ENCODE results near the gene IGSF22. TPM values are rescaled to one million over a fixed set of nuclear protein-coding genes. Genes with fewer than 3 reads are reported as not detected.

Gene IGSF22
- total and polyA plus RNA-seq, 2 of the 8 experiments (the other 6 are each of a cell fraction or from before 2014, with no cell fraction given) = 0.14 TPM; not detected in 1

DNA sequence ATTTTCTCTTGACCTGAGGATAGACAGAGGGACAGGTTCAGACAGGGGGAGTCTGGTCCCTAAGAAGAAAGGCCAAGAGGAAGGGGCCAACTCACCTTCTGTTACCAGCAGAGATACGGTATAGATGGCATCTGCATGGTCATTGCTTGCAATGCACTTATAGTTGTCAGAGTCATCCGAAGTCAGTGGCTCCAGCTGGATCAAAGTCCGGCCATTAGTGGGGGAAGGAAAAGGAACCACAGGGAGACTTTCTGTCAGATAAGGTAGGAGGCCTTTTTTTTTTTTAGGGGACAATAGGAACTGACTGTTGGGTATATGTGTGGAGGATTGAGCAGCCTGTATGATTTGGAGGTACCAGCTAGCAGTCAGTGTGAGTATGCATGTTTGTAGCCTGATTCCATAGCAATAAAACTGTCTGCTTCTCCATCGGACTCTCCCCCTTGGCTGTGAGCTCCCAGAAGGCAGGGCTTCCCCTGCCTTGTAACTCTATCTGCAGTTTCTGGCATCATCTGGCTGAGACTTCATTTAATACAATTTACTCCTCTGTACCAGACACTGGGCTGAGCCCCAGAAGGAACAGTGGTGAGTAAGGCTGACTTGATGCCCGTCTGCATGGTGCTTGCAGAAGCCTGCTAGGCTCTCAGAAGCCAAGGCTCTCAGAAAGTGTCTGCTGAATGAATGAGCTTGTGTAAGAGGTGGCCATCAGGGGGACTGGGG, 5.7 kb downstream of the IGSF22 start:
- Histone ChIP-seq H4K5ac (ENCODE audit: insufficient read length, low read depth, low read length) (no peak overlapping the region), H3K23ac (ENCODE audit: insufficient read length) (no peak overlapping the region), H2BK120ac (replicated peaks; ENCODE audit: low read depth, low read length) (no peak overlapping the region), H3K9ac (replicated peaks in 1 of 4; ENCODE audit: extremely low read depth in 1 of 4, low read depth in 3 of 4, low read length in 3 of 4) (peak overlapping the region in 1 of 4 experiments; percentile 68; a peak in 3 of 7 replicates), H3K79me2 (ENCODE audit: control insufficient read depth in 1 of 2, insufficient read depth in 2 of 2, low read length in 2 of 2) (no peaks in the 10 kb centered on the region), H2BK20ac (ENCODE audit: low read length) (no peak overlapping the region), H3K27ac (ENCODE audit: low read depth, low read length) (no peak overlapping the region), H3K4me3 (ENCODE audit: extremely low read depth in 1 of 4, insufficient read depth in 2 of 4, low read depth in 3 of 4, low read length in 4 of 4) (peak overlapping the region in 2 of 4 experiments; percentile 78 to 86; a peak in 3 of 8 replicates), H3K4me2 (ENCODE audit: insufficient read depth in 1 of 2, low read depth in 2 of 2, low read length in 2 of 2) (peak overlapping the region; percentile 78 to 100), H3K4ac (replicated peaks; ENCODE audit: insufficient read length, low read depth, low read length) (no peak overlapping the region), H3K27me3 (replicated peaks in 1 of 4; ENCODE audit: control insufficient read depth in 3 of 4, extremely low read depth in 1 of 4, insufficient read depth in 3 of 4, low read length in 3 of 4) (peaks cover 0 to 9% (median 4%) of the 10 kb centered on the region in 4 experiments; a peak in 2 of 7 replicates), H2AK5ac (ENCODE audit: low read depth, low read length) (no peak overlapping the region), H3K9me3 (ENCODE audit: insufficient read depth in 2 of 2, low read depth in 1 of 2, low read length in 1 of 2) (no peaks in the 10 kb centered on the region), H2BK12ac (ENCODE audit: low read depth, low read length) (no peak overlapping the region), H4K8ac (ENCODE audit: extremely low read depth, insufficient read depth, low read length) (0 out of 2 replicates have a peak overlapping the region, but pooled peaks have one; percentile 76), H3K14ac (ENCODE audit: insufficient read length) (no peak overlapping the region), H2AFZ (ENCODE audit: low read length) (peak overlapping the region; percentile 92), H3K79me1 (ENCODE audit: low read depth, low read length) (no peaks in the 10 kb centered on the region), H4K91ac (replicated peaks; ENCODE audit: insufficient read length, low read length) (no peak overlapping the region), H3K18ac (ENCODE audit: extremely low read depth, low read length) (no peak overlapping the region), H3K23me2 (ENCODE audit: low read depth, low read length) (peaks cover 13% of the 10 kb centered on the region), H4K20me1 (replicated peaks in 1 of 2; ENCODE audit: control insufficient read depth in 1 of 2, insufficient read depth in 2 of 2, low read length in 2 of 2) (no peaks in the 10 kb centered on the region), H2BK5ac (ENCODE audit: low read depth, low read length) (no peak overlapping the region), H3K36me3 (ENCODE audit: control insufficient read depth in 2 of 4, insufficient read depth in 4 of 4, low read length in 3 of 4) (no peaks in the 10 kb centered on the region), H3K56ac (replicated peaks; ENCODE audit: insufficient read length, low read depth, low read length) (no peak overlapping the region), H3K4me1 (replicated peaks in 1 of 4; ENCODE audit: control insufficient read depth in 3 of 4, insufficient read depth in 4 of 4, low read length in 3 of 4) (peaks cover 0 to 5% (median 3%) of the 10 kb centered on the region in 4 experiments; a peak in 4 of 7 replicates), H2BK15ac (ENCODE audit: low read length) (no peak overlapping the region)
- POLR2A ChIA-PET (ENCODE audit: partially characterized antibody) = interaction anchor here (0.8 to 2.6 kb wide), 4 partner anchors 9 to 194 kb away, joined by 3 to 10 read pairs (median 3); partner anchors contain the start of gene TSG101
- FAIRE-seq (no peak), DNase-seq (ENCODE audit: low read depth in 1 of 2, low spot score in 2 of 2) (no peak)
- CTCF ChIA-PET (ENCODE audit: partially characterized antibody) = interaction anchor here (0.7 to 7.6 kb wide), 8 partner anchors 11 to 139 kb away, joined by 4 to 63 read pairs (median 8); no protein-coding TSS in a partner anchor
- 88% methylated on average over 5 of the region's 5 CpGs; no CpG with 5 or more reads in 1 of the 2 experiments for WGBS, 2 experiments (ENCODE audit: extremely low coverage in 1 of 2, insufficient coverage in 1 of 2, insufficient read length in 1 of 2, insufficient replicate concordance in 2 of 2, low coverage in 1 of 2, low lambda C conversion rate in 2 of 2, missing lambda C conversion rate in 1 of 2)
- TF ChIP-seq JUND (IDR thresholded peaks at IDR 0.05; ENCODE audit: low read length) = no peak
- no peak for TF ChIP-seq CBX8 (IDR thresholded peaks at IDR 0.05; ENCODE audit: borderline replicate concordance, low read depth, low read length)
- no peak for TF ChIP-seq HDAC2 (IDR thresholded peaks at IDR 0.05; ENCODE audit: borderline replicate concordance in 1 of 2, low read depth in 2 of 2, low read length in 2 of 2)
- TF ChIP-seq CREB1 (IDR thresholded peaks at IDR 0.05) = no peak
- TF ChIP-seq TEAD4 (IDR thresholded peaks at IDR 0.05; ENCODE audit: low read depth, low read length) = no peak
- TF ChIP-seq TAF7 (optimal IDR thresholded peaks at IDR 0.05; ENCODE audit: borderline replicate concordance, low read depth, low read length) = no peak
- TF ChIP-seq, protein P1, sequence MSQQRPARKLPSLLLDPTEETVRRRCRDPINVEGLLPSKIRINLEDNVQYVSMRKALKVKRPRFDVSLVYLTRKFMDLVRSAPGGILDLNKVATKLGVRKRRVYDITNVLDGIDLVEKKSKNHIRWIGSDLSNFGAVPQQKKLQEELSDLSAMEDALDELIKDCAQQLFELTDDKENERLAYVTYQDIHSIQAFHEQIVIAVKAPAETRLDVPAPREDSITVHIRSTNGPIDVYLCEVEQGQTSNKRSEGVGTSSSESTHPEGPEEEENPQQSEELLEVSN (IDR thresholded peaks at IDR 0.05) = no peak
- TF ChIP-seq SAP30 (IDR thresholded peaks at IDR 0.05; ENCODE audit: insufficient read depth, insufficient replicate concordance, low read length) = no peak
- TF ChIP-seq SRF (IDR thresholded peaks at IDR 0.05; ENCODE audit: low read depth, low read length) = no peak
- no peak for TF ChIP-seq SUZ12 (IDR thresholded peaks at IDR 0.05; ENCODE audit: low read length)
- no peak for TF ChIP-seq CHD1 (IDR thresholded peaks at IDR 0.05; ENCODE audit: low read depth, low read length)
- TF ChIP-seq ASH2L (IDR thresholded peaks at IDR 0.05; ENCODE audit: low read length) = no peak
